ENCODE data around the gene SIGLEC9.

The SIGLEC9 gene

DNA sequence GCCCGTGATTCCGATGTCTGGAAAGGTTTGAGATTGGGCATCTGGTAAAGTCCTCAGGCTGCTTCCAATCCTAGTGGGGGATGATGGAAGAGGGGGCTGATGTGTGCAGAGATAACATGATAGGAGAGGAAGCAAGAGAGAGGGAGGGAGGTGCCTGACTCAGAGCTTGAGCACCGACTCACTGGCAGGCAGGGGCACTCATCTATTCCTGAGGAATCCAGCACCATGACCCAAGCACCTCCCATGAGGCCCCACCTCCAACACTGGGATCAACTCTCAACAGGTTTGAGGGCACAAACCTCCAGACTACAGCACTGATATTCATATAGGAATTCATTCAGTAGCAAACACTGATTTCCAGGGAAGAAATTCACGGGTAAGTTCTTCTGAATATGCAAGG lies 5.6 kb upstream of the SIGLEC9 start:
- no peak overlapping the region for H3K27ac ChIP-seq
- TF ChIP-seq, protein P1, sequence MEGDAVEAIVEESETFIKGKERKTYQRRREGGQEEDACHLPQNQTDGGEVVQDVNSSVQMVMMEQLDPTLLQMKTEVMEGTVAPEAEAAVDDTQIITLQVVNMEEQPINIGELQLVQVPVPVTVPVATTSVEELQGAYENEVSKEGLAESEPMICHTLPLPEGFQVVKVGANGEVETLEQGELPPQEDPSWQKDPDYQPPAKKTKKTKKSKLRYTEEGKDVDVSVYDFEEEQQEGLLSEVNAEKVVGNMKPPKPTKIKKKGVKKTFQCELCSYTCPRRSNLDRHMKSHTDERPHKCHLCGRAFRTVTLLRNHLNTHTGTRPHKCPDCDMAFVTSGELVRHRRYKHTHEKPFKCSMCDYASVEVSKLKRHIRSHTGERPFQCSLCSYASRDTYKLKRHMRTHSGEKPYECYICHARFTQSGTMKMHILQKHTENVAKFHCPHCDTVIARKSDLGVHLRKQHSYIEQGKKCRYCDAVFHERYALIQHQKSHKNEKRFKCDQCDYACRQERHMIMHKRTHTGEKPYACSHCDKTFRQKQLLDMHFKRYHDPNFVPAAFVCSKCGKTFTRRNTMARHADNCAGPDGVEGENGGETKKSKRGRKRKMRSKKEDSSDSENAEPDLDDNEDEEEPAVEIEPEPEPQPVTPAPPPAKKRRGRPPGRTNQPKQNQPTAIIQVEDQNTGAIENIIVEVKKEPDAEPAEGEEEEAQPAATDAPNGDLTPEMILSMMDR (conservative IDR thresholded peaks at IDR 0.05): no peak
- no peak for TF ChIP-seq ZFX (IDR thresholded peaks at IDR 0.05)

DNA sequence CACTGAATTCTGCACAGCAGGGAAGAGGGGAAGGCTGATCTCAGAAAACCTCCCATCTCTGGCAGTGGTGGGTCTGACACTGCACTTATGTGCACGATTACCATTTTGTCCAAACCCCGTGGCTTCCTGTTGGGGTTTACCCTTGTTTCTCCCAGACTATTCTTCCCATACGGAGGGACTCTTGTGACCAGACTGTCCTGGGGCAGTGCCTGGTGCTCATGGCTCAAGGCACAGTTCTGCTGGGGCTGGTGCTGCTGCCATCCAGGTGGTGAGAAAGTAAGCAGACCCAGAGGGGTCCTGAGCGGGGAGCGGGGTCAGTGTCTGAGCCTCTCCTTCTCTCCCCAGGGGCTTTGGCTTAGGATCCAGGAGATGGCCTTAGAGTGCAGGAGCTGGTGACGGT lies 5.1 kb upstream of the SIGLEC9 start:
- TF ChIP-seq, protein P1 (conservative IDR thresholded peaks at IDR 0.05): no peak
- no peak for TF ChIP-seq ZFX (IDR thresholded peaks at IDR 0.05)
- H3K27ac ChIP-seq: no peak overlapping the region

DNA sequence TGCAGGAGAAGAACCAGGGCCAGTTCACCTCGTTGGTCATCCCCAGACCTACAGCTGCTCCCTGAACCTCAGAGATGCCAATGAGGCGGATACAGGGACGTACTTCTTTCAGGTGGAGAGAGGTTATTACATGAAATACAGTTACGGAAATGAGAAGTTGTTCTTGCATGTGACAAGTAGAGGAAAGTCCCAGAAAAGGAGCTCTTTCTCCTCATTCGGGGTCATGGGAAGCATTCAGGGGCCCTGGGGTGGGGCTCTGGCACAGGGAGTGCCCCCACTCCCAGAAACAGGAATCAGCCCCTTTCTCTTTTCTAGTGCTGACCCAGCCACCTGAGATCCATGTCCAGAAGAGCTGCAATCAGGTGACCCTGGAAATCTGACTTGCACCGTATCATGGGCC lies 4.5 kb upstream of the SIGLEC9 start:
- no peak overlapping the region for H3K27ac ChIP-seq
- TF ChIP-seq, protein P1 (conservative IDR thresholded peaks at IDR 0.05): no peak
- no peak for TF ChIP-seq ZFX (IDR thresholded peaks at IDR 0.05)

DNA sequence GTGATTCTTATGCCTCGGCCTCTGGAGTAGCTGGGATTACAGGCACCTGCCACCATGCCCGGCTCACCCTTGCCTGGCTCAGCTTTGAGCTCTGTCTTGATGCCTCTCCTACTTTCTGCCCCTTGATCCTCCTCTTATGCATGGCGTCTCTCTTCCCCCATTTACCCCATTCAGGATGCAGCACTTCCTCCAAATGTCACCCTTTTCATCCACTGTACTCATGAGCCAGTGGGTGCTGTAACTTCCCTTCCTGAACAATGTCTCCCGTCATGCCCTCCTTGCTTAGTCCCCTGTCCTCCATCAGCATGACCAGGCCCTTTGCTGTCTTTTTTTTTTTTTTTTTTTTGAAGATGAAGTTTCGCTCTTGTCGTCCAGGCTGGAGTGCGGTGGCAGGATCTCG lies 3.4 kb upstream of the SIGLEC9 start:
- TF ChIP-seq, protein P1 (conservative IDR thresholded peaks at IDR 0.05): no peak
- no peak for TF ChIP-seq ZFX (IDR thresholded peaks at IDR 0.05)

DNA sequence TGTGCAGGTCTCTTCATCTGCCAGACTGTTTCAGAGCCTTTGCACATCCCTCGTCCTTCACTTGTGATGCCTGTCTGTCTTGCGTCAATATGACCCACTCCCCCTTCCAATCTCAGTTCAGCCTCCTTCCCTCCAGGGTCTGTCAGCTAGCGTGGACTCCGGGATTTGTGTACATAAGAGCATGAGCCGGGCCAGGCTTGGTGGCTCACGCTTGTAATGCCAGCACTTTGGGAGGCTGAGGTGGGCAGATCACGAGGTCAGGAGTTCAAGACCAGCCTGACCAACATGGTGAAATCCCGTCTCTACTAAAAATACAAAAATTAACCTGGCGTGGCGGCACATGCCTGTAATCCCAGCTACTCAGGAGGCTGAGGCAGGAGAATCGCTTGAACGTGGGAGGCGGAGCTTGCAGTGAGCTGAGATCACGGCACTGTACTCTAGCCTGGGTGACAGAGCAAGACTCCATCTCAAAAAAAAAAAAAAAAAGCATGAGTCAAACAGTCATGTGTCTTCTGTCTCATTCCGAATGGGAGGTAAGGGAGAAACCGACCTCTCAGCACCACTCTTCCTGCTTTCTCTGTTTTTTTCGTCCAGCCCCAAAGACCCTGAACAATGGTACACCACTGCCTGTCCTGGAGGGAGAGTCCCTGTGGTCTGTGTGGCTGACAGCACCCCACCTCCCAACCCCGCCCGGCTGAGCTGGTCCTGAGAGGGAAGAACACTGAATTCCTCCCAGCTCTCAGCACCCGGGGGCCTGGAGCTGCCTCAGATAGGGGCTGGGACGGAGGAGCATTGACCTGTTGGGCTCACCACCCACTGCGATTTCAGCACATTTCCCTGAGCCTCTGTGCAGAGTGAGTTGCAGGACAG lies 2.4 kb upstream of the SIGLEC9 start:
- no peak overlapping the region for H3K27ac ChIP-seq
- no peak for TF ChIP-seq ZFX (IDR thresholded peaks at IDR 0.05)
- TF ChIP-seq, protein P1 (conservative IDR thresholded peaks at IDR 0.05): no peak

More for the DNA sequence above, 3.4 kb upstream of the SIGLEC9 start:
- H3K27ac ChIP-seq: no peak overlapping the region

DNA sequence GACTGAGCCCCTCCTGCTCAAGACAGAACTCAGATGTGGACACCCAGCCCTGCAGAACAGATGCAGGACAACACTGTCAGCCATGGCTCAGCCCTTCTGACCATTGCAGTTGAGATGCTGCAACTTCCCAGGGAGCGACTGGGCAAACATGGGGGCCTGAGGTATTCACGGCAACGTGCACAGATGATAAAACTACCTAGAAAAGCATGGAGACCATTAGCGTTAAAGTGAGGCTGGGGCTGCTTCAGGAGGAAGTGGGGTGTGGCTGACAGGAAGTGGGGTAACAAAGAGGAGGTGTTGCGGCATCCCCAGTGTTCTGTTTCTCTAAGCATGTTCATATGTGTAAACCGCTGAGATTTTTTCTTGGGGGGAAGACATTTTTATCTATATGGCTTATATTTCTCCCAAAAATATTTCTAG lies 1.3 kb upstream of the SIGLEC9 start:
- TF ChIP-seq ZFX (IDR thresholded peaks at IDR 0.05): no peak
- H3K27ac ChIP-seq: no peak overlapping the region

DNA sequence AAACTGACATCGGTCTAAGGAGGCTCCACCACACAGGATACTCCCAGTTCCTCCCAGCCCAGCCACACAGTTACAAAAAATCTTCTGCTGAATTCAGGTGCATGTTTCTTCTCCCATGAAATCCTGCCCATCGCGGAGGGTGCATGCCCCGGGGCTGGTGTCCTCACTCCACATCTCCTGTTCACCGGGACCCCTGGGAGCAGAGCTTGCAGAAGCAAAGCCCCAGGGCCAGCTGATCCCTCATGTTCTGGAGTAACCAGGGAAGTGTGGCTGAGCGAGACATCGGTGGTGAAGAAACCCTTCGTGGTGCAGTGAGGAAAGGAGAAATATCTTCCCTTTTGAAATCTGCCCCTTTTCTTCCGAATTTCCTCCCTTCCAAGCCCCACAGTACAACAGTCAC lies 904 bp upstream of the SIGLEC9 start:
- H3K27ac ChIP-seq: no peak overlapping the region
- TF ChIP-seq, protein P1 (conservative IDR thresholded peaks at IDR 0.05): no peak
- TF ChIP-seq ZFX (IDR thresholded peaks at IDR 0.05): no peak

DNA sequence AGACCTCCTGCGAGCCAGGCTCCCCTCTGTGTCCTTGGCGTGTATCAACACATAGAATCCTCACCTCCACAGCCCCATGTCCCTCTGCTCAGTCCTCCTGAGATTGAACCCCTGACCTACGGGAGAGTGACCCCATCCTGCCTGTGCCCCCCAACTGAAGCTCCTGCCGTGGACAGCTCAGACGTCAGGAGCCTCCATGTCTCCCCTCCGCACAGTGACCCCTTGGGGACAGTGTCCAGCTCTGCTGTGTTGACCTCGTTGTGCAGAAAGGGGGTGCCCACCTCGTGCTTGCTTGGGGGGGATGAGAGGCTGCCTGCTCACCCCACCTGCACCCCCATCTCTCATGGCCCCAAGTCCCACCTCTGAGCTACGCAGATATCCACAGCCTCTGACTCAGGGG lies 490 bp upstream of the SIGLEC9 start:
- no peak overlapping the region for H3K27ac ChIP-seq
- no peak for TF ChIP-seq ZFX (IDR thresholded peaks at IDR 0.05)
- TF ChIP-seq, protein P1 (conservative IDR thresholded peaks at IDR 0.05): no peak

Measured in C4-2B (cell line).